ENCODE measurements around the gene SLC1A5.

Gene SLC1A5

GRCh38 chr19:46813839-46814358, 25.5 kb upstream of the SLC1A5 start:
- Histone ChIP-seq H3K36me3 (replicated peaks; ENCODE audit: insufficient read depth, low read length) (no peaks in the 10 kb centered on the region), H3K27me3 (replicated peaks; ENCODE audit: insufficient read depth, low read length) (no peaks in the 10 kb centered on the region), H3K79me2 (ENCODE audit: low read length) (no peaks in the 10 kb centered on the region), H3K4me3 (ENCODE audit: low read length) (no peak overlapping the region), H3K9me2 (replicated peaks; ENCODE audit: insufficient read depth, low read length) (no peaks in the 10 kb centered on the region), H3F3A (ENCODE audit: insufficient read depth, low read length) (no peaks in the 10 kb centered on the region), H4K20me1 (ENCODE audit: insufficient read depth, low read length) (no peaks in the 10 kb centered on the region), H3K4me1 (ENCODE audit: low read length) (no peaks in the 10 kb centered on the region), H3K27ac (ENCODE audit: low read length) (no peak overlapping the region), H3K9me3 (replicated peaks; ENCODE audit: insufficient read depth, low read length) (no peaks in the 10 kb centered on the region), H3K9ac (ENCODE audit: low read length) (no peak overlapping the region), H2AFZ (ENCODE audit: low read length) (no peak overlapping the region), H3K4me2 (ENCODE audit: low read depth, low read length) (no peak overlapping the region)
- TF ChIP-seq CTCF (IDR thresholded peaks at IDR 0.05; ENCODE audit: low read length) = no peak
- TF ChIP-seq EZH2phosphoT487 (IDR thresholded peaks at IDR 0.05; ENCODE audit: low read length) = no peak
- TF ChIP-seq EZH2 (optimal IDR thresholded peaks at IDR 0.05; ENCODE audit: low read depth, low read length) = no peak
- no peak for DNase-seq

- no peaks in the 10 kb centered on the region for H3K9me2 ChIP-seq (replicated peaks; ENCODE audit: insufficient read depth, low read length)
- no peak overlapping the region for H3K9ac ChIP-seq (ENCODE audit: low read length)
- H3K79me2 ChIP-seq (ENCODE audit: low read length) = no peaks in the 10 kb centered on the region
- H3K4me1 ChIP-seq (ENCODE audit: low read length) = no peaks in the 10 kb centered on the region
- no peaks in the 10 kb centered on the region for H3F3A ChIP-seq (ENCODE audit: insufficient read depth, low read length)
- no peak for DNase-seq
- no peaks in the 10 kb centered on the region for H3K9me3 ChIP-seq (replicated peaks; ENCODE audit: insufficient read depth, low read length)
- no peaks in the 10 kb centered on the region for H4K20me1 ChIP-seq (ENCODE audit: insufficient read depth, low read length)
- no peak overlapping the region for H3K4me3 ChIP-seq (ENCODE audit: low read length)
- H2AFZ ChIP-seq (ENCODE audit: low read length) = no peak overlapping the region
- no peaks in the 10 kb centered on the region for H3K27me3 ChIP-seq (replicated peaks; ENCODE audit: insufficient read depth, low read length)
- no peak for TF ChIP-seq EZH2 (optimal IDR thresholded peaks at IDR 0.05; ENCODE audit: low read depth, low read length)
- TF ChIP-seq EZH2phosphoT487 (IDR thresholded peaks at IDR 0.05; ENCODE audit: low read length) = no peak
- no peak for TF ChIP-seq CTCF (IDR thresholded peaks at IDR 0.05; ENCODE audit: low read length)
- no peaks in the 10 kb centered on the region for H3K36me3 ChIP-seq (replicated peaks; ENCODE audit: insufficient read depth, low read length)
- H3K4me2 ChIP-seq (ENCODE audit: low read depth, low read length) = no peak overlapping the region
- H3K27ac ChIP-seq (ENCODE audit: low read length) = no peak overlapping the region
Measured at GRCh38 chr19:46812977-46813838, 24.8 kb upstream of the SLC1A5 start.

- H3K4me2 ChIP-seq (ENCODE audit: low read depth, low read length) = no peak overlapping the region
- H3K36me3 ChIP-seq (replicated peaks; ENCODE audit: insufficient read depth, low read length) = no peaks in the 10 kb centered on the region
- DNase-seq = no peak
- H3K4me3 ChIP-seq (ENCODE audit: low read length) = no peak overlapping the region
- no peaks in the 10 kb centered on the region for H3K27me3 ChIP-seq (replicated peaks; ENCODE audit: insufficient read depth, low read length)
- H3K4me1 ChIP-seq (ENCODE audit: low read length) = no peaks in the 10 kb centered on the region
- H3K9me3 ChIP-seq (replicated peaks; ENCODE audit: insufficient read depth, low read length) = no peaks in the 10 kb centered on the region
- no peak for TF ChIP-seq CTCF (IDR thresholded peaks at IDR 0.05; ENCODE audit: low read length)
- H3K9me2 ChIP-seq (replicated peaks; ENCODE audit: insufficient read depth, low read length) = no peaks in the 10 kb centered on the region
- no peak overlapping the region for H2AFZ ChIP-seq (ENCODE audit: low read length)
- no peak overlapping the region for H3K27ac ChIP-seq (ENCODE audit: low read length)
- H3K9ac ChIP-seq (ENCODE audit: low read length) = no peak overlapping the region
- no peaks in the 10 kb centered on the region for H3K79me2 ChIP-seq (ENCODE audit: low read length)
- H3F3A ChIP-seq (ENCODE audit: insufficient read depth, low read length) = no peaks in the 10 kb centered on the region
- no peaks in the 10 kb centered on the region for H4K20me1 ChIP-seq (ENCODE audit: insufficient read depth, low read length)
Measured at GRCh38 chr19:46809534-46810272, 21.3 kb upstream of the SLC1A5 start.

Data from MM.1S (cell line).